T-helper 2 cell treated with Interferon-gamma antibody and Interleukin-4, amounts not matched to agents 100 ng/mL and 5 ng/mL, for 36 hours (primary cell): ENCODE data around the gene RAB31. TPM values are rescaled to one million over a fixed set of nuclear protein-coding genes. Genes with fewer than 3 reads are reported as not detected.

Source experiments
- intact Hi-C: fragments of 100-400 bp; cut with micrococcal nuclease; formaldehyde crosslinking; loops from one replicate; pipeline ENCODE4 v1.15.1; 2023
- total RNA-seq: library from RNA; stranded (reverse); gene quantifications from 2 replicates; pipeline ENCODE4 v1.2.3, GENCODE V29; 2022

The RAB31 gene
- total RNA-seq, 1 donor from 2014 or later = 0.57 TPM

GRCh38 chr18:9691235-9691634, 16.9 kb upstream of the RAB31 start:
- intact Hi-C loops = no loop called here

DNA sequence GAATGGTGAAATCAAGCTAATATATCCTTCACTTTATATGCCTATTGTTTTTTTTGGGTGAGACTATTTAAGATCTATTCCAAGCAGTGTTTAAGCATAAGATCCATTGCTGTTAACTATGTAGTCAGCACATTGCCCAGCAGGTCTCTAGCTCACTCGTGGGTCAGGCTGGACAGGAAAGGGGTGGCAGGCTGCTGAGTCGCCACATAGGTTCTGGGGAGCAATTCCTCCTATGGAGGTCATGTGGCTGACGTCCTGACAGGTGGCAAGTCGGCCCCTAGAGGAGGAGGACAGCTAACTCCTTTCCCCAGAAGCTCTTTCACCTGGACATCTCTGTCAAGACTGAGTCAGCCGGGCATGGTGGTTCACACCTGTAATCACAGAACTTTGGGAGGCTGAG, 13.9 kb upstream of the RAB31 start:
- intact Hi-C loops = no loop called here

- intact Hi-C loops = no loop called here
These were observed 13.1 kb upstream of the RAB31 start for GRCh38 chr18:9694952-9695495.

DNA sequence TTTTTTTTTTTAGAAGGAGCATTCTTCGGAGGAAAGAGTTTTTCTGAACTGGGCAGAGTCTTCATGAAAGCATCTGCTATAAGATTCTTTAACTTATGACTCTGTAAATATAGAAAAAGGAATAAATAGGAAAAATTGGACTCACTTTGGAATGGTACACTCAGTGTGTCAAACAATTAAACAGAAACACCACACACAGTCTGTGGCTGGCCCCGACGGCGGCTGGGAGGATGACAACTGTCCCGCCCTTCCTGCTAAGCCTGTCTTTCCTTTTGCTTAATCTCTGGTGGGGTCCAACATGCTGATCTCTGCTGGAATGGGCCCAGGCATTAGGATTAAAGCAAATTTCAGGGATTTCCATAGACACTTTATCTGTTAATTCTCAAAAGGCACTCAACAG, 12.5 kb upstream of the RAB31 start:
- intact Hi-C loops = no loop called here

- intact Hi-C loops = no loop called here
These were observed 12.0 kb upstream of the RAB31 start for GRCh38 chr18:9696112-9696511.

- intact Hi-C loops = no loop called here
These were observed 11.4 kb upstream of the RAB31 start for GRCh38 chr18:9696701-9697100.

GRCh38 chr18:9697121-9697520, 11.0 kb upstream of the RAB31 start:
- intact Hi-C loops = no loop called here

DNA sequence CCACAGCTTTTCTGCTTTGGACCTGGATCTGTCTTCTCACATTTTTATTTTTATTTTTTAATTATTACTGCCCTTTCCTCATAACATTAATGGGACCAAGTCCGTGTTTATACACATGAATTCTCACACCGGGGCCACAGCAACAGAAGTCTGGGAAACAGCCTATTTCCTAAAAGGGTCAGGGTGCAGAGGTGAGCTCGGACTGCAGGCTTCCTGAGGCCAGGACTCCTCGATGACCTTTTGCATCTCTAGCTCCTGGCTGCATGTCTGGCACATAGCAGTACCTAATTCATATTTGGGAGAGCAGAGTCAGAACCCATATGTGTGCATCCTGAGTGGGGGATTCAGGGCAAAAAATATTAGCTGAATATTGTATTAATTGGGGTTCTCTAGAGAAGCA, 9.6 kb upstream of the RAB31 start:
- intact Hi-C loops = no loop called here

- intact Hi-C loops = no loop called here
These were observed 7.8 kb upstream of the RAB31 start for GRCh38 chr18:9700261-9700796.

GRCh38 chr18:9701609-9702349, 6.3 kb upstream of the RAB31 start:
- intact Hi-C loops = no loop called here

GRCh38 chr18:9704233-9705118, 3.6 kb upstream of the RAB31 start:
- intact Hi-C loops = loop anchor here (5.0 kb wide), 1 partner anchor 92 kb away; the partner anchor contains the start of gene PPP4R1

DNA sequence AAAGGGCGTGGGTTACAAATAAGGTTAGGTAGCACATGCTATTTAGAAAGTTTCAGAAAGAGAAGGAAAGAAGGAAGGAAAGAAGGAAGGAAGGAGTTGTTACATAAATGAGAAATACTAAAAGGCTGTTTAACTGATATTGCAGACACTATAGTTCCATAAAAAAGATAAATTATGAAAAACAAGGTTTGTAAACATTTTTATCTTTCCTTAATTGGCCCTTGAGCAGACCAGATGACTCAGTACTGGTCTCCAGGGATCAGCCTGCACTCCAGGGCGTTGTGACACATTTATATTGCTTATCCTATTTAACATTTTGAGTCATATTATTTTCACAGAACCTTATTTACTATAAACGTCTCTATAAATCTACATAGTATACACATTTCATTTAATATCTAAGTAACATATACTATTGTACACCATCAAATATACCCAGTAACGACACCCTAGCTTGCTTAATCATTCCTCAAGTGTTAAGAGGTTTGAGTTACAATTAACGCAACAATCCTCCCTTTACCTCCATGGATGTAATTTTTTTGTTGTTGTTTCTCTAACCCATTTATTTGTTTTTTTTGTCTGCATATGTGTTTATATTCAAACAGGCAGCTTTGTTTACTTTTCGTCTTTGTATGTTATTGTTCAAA, 2.8 kb upstream of the RAB31 start:
- intact Hi-C loops = loop anchor here (5.0 kb wide), 1 partner anchor 93 kb away; the partner anchor contains the start of gene PPP4R1

- intact Hi-C loops = loop anchor here (5.0 kb wide), 1 partner anchor 94 kb away; the partner anchor contains the start of gene PPP4R1
These were observed 1.8 kb upstream of the RAB31 start for GRCh38 chr18:9706081-9706935.

GRCh38 chr18:9707381-9708056, 582 bp upstream of the RAB31 start:
- intact Hi-C loops = loop anchor here (5.0 kb wide), 1 partner anchor 95 kb away; the partner anchor contains the start of gene PPP4R1

DNA sequence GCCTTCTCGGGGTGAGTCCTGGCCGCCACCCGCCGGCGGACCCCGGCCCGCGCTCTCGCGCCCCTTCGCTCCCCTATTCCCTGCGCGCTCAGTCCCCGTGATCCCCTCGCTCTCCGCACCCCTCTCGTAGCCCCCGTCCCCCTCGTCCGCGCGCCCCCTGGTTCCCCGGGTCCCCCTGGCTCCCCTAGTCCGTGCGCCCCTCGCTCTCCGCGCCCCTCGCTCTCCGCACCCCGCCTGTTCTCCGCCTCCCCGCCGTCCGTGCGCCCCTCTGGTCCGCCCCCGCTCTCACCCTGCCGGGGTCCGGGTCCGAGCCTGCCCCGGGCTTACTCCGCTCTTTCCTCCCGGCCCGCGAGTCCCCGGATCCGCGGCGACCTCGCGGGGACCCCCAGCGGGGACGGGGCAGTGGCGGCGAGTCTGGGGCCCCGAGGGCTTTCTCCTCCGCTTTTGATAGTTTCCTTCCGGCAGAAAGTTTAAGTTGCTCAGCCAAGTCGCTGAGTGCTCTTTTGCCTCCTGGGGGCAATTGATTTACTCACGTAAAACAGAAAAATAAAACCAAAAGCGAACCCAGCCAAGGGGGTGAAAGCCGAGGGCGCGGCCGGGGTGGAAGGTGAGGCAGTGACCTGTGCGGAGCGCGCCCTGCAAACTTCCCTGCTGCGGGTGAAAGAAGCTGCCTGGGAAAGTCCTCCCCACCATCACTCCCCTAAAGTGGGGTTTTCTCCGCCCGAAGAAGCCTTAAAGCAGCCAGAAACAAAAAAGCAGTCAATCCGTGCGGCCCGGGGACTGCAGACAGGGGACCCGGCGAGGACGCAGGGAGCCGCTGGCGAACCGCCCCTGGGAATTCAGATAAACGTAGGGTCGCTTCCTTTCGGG, 568 bp downstream of the RAB31 start:
- intact Hi-C loops = loop anchor here (5.0 kb wide), 1 partner anchor 96 kb away; the partner anchor contains the start of gene PPP4R1

DNA sequence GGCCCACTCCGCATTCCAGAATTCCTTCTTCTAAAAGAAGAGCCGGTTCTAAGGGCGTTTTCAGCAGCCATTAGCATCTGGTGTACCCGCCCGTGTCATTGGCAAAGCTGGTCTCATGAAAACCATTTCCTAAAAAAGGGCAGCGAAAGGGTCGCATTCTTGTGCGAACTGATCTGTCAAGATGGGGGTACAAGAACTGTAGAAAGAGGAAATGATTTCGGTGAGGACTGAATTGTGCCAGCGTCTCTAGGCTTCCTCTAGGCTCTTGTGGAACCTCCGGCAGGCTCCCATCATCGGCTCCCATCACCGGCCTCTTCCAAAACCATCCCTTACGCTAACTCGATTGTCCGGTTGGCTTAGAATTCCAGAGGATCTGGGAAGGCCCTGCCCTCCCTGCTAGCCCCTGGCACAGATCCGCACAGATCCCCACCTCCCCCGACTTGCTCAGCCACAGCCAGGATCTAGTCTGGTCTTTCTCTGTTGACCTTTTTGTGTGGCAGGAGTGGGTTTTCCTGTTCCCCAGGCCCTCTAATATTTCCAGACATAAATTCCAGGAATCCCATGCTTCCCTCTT, 1.3 kb downstream of the RAB31 start:
- intact Hi-C loops = loop anchor here (5.0 kb wide), 1 partner anchor 97 kb away; the partner anchor contains the start of gene PPP4R1

GRCh38 chr18:9710037-9710436, 1.9 kb downstream of the RAB31 start:
- intact Hi-C loops = no loop called here
